ENCODE measurements around the gene HCRTR1.

Gene HCRTR1

DNA sequence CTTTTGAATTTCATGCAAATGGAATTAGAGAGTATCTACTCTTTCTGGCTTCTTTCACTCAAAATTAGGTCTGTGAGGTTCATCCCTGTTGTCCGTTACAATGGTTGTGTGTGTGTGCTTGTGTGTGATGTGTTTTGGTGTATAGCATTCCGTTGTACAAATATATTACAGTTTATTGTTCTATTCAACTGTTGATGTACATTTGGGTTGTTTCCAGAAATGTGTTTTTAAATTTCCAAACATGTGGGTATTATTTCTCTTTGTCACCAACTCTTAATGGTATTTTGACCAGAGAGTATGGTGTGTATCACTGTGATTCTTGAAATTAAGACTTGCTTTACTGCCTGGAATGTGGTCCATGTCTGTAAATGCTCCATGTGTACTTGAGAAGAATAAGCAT, 16.8 kb upstream of the HCRTR1 start:
- no peak for DNase-seq

DNA sequence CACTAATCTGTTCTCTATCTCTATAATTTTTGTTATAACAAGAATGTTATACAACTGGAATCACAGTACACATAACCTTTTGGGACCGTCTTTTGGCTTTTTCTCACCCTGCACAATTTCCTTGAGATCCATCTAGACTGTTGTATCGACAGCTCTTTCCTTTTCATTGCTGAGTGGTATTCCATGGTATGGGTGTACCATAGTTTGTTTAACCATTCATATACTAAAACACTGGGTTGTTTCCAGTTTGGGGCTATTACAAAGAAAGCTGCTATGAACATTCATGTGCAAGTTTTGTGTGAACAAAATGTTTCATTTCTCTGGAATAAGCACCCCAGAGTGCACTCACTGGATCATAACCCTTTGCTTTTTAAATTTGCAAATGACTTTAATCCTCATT, 15.4 kb upstream of the HCRTR1 start:
- DNase-seq = no peak

DNA sequence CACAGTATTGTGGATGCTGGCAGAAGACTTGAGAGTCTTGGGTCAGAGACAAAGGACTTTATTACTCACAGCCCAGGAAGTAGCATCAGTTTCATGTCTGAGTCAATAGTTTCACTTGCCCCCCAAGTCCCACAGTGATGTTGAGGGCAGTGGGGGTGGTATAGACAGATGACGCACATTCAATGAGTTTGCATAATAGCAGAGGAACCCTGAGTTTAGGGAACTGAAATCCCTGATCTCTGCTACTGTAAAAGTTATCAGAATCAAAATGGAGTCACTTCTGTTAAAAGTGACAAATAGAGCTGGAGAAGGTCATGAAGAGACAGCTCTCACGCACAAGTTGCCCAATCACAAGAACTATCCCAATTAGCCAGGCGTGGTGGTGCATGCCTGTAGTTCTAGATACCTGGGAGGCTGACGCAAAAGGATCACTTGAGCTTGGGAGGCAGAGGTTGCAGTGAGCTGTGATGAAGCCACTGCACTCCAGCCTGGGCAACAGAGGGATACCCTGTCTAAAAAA, 11.5 kb upstream of the HCRTR1 start:
- no peak for DNase-seq

DNA sequence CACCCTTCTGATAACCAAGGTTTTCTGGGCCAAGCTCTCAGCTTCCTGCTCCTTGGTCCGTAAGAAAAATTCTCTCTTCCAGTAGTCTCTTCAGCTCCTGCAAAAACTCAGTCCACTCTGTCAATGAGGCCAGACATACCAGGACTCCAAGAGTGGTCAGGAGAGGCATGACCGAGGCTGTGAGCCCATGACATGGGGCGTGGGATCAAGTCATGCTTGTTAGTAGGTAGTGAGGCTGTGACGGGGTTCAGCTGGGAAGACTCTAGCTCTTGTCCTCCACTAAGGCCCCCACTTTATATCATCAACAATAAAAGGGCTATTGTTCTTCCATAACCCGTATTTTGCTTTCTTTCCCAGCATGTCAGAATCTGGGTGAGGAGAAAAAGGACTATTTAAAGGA, 10.1 kb upstream of the HCRTR1 start:
- DNase-seq = no peak

DNA sequence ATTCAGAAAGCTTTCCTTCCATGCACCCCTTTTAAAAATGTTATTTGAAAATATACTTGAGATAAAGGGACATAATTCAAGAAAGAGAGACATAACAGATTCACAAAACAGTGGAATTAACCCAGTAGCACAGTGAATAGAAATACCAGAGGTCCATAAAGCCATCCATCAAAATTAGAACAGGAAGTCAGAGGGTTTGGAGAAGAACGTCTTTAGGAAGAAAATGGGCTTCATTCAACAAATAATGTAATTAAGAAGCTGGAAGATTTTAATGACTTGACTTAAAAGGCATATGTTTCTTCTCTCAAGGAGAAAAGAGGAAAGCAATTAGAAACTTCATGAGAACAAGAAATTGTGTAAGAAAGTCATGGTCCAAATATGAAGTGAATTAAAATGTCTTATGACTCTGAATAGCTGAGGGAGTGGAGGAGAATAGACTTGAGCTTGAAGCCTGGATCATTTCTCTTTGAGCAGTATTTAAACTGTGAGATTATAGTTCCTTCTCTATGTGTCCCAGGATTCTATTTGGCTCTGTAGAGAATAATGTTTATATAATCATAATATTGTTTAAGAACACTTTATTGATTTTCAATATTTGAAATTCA, 7.9 kb upstream of the HCRTR1 start:
- no peak for DNase-seq

DNA sequence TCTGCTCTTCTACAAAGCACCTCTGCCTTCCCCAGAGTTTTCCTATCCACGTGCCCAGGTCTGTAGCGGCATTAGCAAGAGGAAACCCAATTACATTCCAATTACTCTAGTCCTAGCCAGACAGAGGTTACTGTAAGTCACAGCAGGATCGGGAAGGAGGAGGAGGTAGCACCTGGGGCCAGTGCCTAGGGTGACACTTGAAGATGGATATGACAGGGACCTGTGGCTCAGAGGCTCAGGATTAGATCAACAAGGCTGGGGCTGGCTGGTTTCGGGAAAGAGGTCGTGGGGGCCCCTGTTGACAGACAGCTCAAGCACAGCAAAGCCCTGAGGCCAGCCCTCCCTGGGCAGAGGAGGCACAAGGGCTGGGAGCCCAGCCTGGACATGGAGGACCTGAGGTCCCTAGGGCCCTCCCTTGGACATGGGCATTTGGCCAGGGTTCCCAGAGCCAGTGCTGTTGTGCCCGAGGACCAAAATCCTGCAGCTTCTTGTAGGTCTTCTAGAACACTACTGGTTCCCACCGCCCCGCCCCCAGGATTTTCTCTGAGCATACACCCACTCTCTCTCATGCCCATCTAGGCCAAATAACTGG, 3.0 kb upstream of the HCRTR1 start:
- no peak for DNase-seq

DNA sequence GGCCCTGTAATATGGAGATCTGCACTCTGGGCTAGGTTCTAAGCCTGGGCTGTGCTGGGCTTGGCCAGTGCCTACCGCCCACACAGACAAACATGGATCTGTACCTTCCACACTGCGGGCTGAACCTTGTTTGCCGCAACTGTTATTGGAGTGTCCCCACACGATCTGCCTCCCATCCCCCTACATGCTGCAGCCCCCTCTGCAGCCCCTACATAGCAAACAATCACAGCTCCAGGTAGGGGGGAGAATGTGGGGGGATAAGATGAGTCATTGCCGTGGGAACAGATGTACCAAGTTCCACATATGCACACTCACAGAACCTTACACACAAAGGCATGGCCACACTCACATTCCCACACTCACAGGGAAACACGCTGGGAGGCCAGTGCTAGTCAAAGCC, 2.1 kb upstream of the HCRTR1 start:
- no peak for DNase-seq

DNA sequence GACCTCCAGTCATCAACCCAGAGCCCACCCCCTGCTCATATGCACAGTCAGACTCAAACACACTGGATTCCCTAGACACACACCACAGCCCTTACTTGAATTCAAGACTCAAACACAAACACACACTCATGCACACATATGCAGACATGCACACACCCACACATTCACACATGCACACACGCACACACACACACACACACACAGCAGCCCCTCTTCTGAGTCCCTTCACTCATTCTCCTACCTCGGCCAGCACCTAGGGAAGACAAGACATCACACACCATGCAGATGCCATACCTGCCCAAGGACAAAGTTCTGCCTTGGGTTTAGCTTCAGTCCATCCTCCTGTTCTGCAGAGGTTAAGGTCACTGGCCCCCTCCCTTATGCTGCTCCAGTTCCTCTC, 1.6 kb upstream of the HCRTR1 start:
- no peak for DNase-seq

DNA sequence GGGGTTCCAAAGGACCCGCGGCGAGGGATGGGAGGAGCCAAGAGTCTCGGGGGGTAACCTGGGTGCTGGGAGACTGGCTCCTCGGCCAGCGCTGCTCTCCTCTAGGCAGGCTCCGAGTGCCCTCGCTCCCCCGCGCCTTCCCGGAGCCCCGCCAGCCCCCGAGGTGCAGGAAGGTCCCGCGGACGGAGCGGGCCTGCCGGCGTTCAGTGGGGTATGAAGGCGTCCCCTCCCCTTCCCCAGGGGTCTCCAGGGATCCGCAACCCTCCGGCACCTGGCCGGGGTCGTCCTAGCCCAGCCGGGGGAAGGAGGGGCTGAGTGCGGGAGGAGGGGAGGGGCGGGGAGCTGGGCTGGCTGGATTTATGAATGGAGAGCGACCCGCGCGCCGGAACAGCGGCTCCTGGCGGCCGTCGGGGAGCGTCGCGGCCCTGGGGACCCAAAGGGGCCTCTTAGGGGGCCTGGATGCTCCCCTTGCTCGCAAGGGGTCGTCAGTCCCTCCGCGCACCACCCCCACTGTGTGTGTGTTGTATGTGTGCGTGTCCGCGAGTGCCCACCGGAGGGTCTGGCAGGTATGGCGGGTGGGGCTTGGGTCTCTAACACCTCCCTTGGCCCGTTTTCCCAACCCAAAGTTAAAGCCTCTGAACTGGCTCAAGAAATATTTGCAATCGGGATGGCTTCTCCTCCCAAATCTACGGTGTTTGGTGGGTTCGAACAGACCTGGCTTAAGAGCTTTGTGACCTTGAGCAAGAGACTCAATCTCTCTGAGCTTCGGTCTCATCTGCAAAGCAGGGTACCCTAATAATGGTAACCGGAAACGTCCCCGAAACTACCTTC, 642 bp downstream of the HCRTR1 start:
- peak; percentile 62 for DNase-seq

DNA sequence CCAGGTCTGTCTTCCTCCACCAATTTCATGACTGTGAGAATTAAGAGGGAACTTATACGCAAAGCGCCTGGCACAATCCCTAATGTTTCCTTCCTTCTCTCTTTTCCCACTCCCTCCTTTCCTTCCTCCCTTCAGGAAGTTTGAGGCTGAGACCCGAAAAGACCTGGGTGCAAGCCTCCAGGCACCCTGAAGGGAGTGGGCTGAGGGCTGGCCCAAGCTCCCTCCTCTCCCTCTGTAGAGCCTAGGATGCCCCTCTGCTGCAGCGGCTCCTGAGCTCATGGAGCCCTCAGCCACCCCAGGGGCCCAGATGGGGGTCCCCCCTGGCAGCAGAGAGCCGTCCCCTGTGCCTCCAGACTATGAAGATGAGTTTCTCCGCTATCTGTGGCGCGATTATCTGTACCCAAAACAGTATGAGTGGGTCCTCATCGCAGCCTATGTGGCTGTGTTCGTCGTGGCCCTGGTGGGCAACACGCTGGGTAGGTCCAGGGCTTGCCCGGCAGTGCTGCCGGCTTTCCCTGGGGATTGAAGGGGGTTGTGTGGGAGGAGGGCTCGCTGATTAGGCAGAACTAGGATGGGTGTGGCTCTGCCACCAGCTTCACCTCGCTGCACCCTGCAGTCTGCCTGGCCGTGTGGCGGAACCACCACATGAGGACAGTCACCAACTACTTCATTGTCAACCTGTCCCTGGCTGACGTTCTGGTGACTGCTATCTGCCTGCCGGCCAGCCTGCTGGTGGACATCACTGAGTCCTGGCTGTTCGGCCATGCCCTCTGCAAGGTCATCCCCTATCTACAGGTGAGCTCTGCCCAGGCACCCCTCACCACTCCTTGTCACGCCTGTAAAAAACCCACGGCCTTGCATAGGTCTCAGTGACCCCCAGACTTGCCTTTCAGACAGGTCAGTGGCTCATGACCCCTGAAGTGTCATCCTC, 1.7 kb downstream of the HCRTR1 start:
- no peak for DNase-seq

DNA sequence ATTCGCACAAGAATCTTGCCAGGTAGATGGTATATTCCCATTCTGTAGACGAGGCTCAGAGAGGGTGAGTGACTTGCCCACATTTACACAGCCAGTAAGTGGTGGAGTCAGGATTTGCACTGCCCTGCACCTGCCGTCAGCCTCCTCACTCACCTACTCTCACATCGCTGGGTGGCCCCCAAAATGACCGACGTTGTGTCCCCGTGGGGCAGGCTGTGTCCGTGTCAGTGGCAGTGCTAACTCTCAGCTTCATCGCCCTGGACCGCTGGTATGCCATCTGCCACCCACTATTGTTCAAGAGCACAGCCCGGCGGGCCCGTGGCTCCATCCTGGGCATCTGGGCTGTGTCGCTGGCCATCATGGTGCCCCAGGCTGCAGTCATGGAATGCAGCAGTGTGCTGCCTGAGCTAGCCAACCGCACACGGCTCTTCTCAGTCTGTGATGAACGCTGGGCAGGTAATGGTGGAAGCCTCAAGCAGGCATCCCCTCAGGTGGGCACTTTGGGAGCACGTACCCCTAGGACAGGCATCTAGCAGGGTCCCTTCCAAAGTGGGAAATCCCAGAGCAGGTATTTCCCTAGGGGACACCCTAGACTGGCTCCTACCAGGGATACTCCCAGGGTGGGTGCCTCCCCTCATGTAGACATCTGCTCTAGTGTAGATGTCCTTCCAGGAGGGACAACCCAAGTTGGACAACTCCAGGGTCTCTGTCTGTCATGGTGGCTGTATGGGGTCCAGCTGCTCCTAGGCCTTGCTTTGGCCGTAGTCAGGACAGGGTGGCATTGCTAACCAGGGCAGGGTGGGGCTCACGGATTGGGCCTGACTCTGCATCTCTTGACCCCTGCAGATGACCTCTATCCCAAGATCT, 3.4 kb downstream of the HCRTR1 start:
- DNase-seq = no peak

DNA sequence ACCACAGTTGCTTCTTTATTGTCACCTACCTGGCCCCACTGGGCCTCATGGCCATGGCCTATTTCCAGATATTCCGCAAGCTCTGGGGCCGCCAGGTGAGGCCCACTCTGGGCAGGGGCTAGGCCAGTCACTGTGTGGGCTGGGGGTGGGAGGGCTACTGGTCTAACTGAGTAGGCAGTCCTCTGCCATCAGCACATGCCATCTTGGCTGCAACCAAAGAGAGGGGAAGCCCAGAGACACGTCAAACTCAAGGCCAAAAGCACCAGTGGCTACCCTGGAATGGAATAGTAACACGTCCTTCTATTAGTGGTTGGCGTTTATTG, 4.0 kb downstream of the HCRTR1 start:
- no peak for DNase-seq

DNA sequence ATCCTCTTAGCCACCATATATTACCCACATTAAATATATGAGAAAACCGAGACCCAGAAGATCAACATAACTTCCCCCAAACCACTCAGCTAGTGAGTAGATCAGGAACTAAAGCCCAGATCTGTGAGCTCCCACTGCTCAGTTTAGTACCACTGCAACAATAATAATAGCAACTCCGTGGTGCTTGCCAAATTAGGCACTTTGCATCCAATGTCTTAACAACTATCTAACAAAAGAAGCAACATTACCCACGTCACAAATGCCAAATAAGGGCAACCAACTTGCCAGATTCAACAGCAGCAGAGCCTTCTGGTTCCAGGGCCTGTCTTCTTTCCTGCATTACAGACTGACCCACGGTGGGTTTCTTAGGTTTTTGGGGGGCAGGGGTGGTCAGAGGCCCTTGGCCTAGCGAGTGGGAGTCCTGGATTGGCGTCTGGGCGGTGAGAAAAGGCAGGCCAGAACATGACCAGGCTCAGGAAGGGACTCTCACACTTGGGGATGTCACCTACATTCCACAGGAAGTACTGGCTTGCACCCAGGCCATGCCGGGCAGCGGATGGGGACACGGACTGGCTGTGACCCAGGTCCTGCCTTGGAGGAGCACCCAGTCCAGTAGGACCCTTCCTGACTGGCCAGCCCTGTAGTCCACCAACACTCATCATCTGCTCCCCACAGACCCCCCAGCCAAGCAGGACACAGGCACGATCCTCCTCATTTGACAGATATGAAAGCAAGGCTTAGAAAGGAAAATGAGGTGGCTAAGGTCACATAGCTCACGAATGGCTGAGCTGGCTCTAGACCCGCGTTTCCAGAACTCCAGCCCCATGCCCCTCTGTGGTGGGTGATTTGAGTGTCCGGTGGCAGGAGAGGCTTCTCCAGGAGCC, 4.6 kb downstream of the HCRTR1 start:
- DNase-seq = no peak

DNA sequence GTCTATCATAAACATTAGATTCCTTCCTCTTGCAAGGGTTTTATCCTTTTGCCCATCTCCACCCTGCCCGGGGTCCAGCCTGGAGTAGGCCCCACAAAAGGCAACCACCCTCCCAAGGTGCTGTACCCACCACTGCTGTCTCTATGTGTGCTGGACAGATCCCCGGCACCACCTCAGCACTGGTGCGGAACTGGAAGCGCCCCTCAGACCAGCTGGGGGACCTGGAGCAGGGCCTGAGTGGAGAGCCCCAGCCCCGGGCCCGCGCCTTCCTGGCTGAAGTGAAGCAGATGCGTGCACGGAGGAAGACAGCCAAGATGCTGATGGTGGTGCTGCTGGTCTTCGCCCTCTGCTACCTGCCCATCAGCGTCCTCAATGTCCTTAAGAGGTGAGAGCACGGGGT, 5.9 kb downstream of the HCRTR1 start:
- DNase-seq = no peak

DNA sequence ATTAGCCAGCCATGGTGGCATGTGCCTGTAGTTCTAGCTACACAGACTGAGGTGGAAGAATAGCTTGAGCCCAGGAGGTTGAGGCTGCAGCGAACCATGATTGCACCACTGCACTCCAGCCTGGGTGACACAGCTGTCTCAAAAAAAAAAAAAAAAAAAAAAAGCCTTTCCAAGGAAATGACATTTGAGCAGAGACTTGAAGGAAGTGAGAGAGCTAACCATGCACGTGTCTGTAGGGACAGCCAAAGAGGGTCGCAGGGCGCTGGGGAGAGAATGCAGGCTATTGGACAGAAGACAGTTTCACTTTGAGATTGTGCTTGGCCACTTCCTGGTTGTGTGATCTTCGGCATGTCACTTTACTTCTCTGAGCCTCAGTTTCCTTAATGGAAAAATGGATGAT, 6.8 kb downstream of the HCRTR1 start:
- no peak for DNase-seq

DNA sequence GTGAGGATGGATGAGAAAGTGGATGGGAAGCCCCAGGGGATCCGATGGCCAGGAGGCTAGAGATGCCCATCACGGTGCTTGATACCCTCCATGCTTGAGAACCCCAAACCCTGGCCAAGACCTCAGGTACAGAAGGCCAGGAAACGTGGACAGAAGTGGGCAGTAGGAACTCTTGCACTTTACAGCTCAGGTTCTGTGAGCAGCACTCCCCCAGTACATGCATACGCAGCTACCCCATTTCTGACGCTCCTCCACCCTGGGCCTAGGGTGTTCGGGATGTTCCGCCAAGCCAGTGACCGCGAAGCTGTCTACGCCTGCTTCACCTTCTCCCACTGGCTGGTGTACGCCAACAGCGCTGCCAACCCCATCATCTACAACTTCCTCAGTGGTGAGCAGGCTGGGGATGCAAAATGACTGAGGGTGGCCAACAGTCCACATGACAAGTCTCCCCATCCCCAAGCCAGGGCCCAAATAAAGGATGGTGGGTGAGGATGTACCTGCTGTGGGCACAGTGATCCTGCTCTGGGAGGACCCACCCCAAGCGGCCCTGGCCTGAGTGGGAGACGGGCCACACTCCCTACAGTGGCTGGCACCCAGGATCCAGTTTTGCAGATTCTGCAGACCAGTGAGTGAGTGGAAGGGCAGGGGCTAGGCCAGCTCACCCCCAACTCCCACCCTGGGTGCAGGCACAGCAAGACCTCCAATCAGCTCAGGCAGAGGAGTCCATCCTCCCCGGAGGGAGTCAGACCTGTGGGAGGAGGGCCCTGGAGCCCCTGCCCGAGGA, 7.4 kb downstream of the HCRTR1 start:
- DNase-seq = no peak

DNA sequence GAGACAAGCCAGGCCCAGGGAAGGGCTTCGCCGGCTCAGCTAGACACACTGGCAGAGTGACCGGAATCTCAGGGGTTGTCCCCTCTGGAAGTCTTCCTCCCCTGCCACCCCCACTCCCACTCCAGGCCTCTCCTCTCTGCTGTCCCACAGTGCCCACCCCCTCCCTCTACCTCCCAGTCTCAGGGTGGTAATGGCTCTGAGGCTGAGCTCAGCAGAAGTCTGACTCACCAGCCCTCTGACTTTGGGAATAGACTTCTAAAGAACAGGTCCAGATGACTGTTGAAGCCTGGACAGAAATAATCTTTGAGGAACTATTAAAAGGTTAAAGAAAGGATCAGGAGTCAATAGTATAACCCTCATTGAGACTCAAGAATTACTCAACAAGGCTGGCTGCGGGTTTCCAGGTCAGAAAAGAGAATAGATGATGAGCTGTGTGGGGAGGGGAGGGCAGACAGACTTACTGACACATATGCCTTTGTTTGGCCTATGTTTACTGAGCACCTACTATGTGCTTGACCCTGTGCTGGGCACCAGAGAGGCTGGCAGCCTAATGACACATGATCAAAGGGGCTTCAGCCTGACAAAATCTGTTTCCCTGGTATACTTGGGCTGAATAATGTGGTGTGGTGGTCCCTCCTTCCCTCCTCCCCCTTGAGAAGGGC, 8.2 kb downstream of the HCRTR1 start:
- no peak for DNase-seq

DNA sequence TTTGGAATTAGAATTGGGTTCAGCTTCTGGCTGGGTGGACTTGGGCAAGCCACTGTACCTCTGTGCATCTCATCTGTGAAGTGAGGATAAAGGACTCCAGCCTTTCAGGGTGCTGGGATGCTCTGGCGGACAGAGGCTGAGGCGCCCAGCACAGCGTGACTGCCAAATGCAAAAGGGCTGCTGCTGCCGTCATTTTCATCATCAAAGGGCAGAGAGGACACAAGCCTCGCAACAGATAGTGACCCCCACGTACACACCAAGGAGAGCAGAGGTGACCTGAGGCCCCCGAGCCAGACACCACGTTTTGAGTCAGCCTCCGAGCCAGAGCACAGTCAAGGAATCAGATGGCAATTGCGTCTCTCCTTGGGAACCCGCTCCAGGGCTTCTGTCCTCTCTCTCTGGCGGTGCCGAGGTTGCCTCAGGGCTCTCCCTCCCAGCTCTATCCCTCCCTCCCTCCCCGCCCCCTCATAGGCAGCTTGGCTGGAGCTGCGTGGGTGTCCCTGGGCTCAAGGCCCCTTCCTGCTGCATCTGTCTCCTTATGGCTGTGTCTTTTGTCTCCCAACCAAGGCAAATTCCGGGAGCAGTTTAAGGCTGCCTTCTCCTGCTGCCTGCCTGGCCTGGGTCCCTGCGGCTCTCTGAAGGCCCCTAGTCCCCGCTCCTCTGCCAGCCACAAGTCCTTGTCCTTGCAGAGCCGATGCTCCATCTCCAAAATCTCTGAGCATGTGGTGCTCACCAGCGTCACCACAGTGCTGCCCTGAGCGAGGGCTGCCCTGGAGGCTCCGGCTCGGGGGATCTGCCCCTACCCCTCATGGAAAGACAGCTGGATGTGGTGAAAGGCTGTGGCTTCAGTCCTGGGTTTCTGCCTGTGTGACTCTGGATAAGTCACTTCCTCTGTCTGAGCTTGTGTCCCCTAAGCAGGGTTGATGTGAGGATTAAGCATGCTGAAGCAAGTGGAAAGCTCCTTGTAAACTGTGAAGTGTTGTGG, 9.0 kb downstream of the HCRTR1 start:
- no peak for DNase-seq
